ENCODE results near the gene GDF7. TPM values are rescaled to one million over a fixed set of nuclear protein-coding genes. Genes with fewer than 3 reads are reported as not detected.

Gene GDF7
- total RNA-seq, 1 experiment from 2014 or later = 0.10 TPM

GRCh38 chr2:20629181-20629580 lies 37.8 kb upstream of the GDF7 start:
- no peak for DNase-seq (ENCODE audit: low spot score)

GRCh38 chr2:20629581-20630171 lies 37.3 kb upstream of the GDF7 start:
- DNase-seq (ENCODE audit: low spot score) = no peak

- DNase-seq (ENCODE audit: low spot score) = no peak
Measured at GRCh38 chr2:20630967-20631366, 36.0 kb upstream of the GDF7 start.

- DNase-seq (ENCODE audit: low spot score) = no peak
Measured at GRCh38 chr2:20631617-20632307, 35.2 kb upstream of the GDF7 start.

GRCh38 chr2:20632446-20632990 lies 34.4 kb upstream of the GDF7 start:
- no peak for DNase-seq (ENCODE audit: low spot score)

- no peak for DNase-seq (ENCODE audit: low spot score)
Measured at GRCh38 chr2:20633001-20633400, 33.9 kb upstream of the GDF7 start.

GRCh38 chr2:20633794-20634506 lies 33.0 kb upstream of the GDF7 start:
- no peak for DNase-seq (ENCODE audit: low spot score)

GRCh38 chr2:20634507-20635112 lies 32.3 kb upstream of the GDF7 start:
- peak; percentile 48 for DNase-seq (ENCODE audit: low spot score)

GRCh38 chr2:20635113-20635510 lies 31.8 kb upstream of the GDF7 start:
- no peak for DNase-seq (ENCODE audit: low spot score)

- DNase-seq (ENCODE audit: low spot score) = peak; percentile 60
Measured at GRCh38 chr2:20635675-20636584, 31.0 kb upstream of the GDF7 start.

- DNase-seq (ENCODE audit: low spot score) = no peak
Measured at GRCh38 chr2:20637147-20637546, 29.8 kb upstream of the GDF7 start.

- no peak for DNase-seq (ENCODE audit: low spot score)
Measured at GRCh38 chr2:20638014-20638413, 28.9 kb upstream of the GDF7 start.

- DNase-seq (ENCODE audit: low spot score) = no peak
Measured at GRCh38 chr2:20638646-20639430, 28.1 kb upstream of the GDF7 start.

GRCh38 chr2:20640411-20641122 lies 26.4 kb upstream of the GDF7 start:
- no peak for DNase-seq (ENCODE audit: low spot score)

GRCh38 chr2:20641123-20641985 lies 25.6 kb upstream of the GDF7 start:
- peak; percentile 39 for DNase-seq (ENCODE audit: low spot score)

GRCh38 chr2:20642055-20642971 lies 24.6 kb upstream of the GDF7 start:
- DNase-seq (ENCODE audit: low spot score) = peak; percentile 40

GRCh38 chr2:20643060-20643459 lies 23.9 kb upstream of the GDF7 start:
- DNase-seq (ENCODE audit: low spot score) = no peak

GRCh38 chr2:20643826-20644225 lies 23.1 kb upstream of the GDF7 start:
- DNase-seq (ENCODE audit: low spot score) = no peak
